ENCODE results near the gene RANBP3. TPM values are rescaled to one million over a fixed set of nuclear protein-coding genes. Genes with fewer than 3 reads are reported as not detected.
"Not testable (repeated sequence)": the region's sequence is repeated elsewhere in the genome, so short reads cannot be mapped to it uniquely, and the experiment has no call there.

Gene RANBP3
- total and polyA plus RNA-seq, 7 experiments from 2014 or later: 7.0 to 104 (median 92.0) TPM

DNA sequence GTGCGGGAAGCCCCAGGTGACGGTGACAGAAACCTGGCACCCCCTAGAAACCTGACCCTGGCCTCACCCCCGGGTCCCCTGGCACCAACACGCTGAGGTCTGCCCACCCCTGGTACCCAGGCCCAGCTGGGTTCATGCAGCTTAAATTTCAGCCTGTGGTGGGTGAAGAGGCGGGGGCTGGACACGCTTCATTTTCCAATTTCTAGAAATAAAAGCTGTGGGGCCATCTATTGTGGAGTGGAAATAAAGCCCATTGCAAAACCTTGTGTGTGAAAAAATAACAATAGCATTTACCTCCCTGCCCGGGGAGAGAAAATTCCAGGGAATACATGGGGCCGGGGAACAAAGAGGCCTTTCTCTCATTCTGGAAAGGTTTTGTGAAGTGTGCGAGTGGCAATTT, 100.1 kb downstream of the RANBP3 start:
- CTCF ChIA-PET: no interaction called here
- Histone ChIP-seq H3K4me1 (ENCODE audit: control insufficient read depth in 2 of 2, insufficient read depth in 2 of 2, low read length in 2 of 2) (no peaks in the 10 kb centered on the region), H3K4me3 (ENCODE audit: low read length) (no peak overlapping the region), H3K27ac (ENCODE audit: low read depth, low read length) (no peak overlapping the region), H3K27me3 (ENCODE audit: control insufficient read depth in 2 of 2, insufficient read depth in 2 of 2, low read length in 2 of 2) (no peaks in the 10 kb centered on the region), H3K36me3 (ENCODE audit: control insufficient read depth in 2 of 3, insufficient read depth in 3 of 3, low read length in 3 of 3) (no peaks in the 10 kb centered on the region), H3K9me3 (ENCODE audit: control insufficient read depth in 2 of 3, low read length in 3 of 3) (no peaks in the 10 kb centered on the region)
- ATAC-seq (no peak), DNase-seq (no peak)
- Mint-ChIP-seq H3K27ac (no peak overlapping the region), H3K9me3 (no peaks in the 10 kb centered on the region), H3K36me3 (no peaks in the 10 kb centered on the region), H3K27me3 (peaks cover 0 to 25% (median 6%) of the 10 kb centered on the region in 5 donors), H3K4me1 (peaks cover 0 to 2% (median 0%) of the 10 kb centered on the region in 7 donors), H3K4me3 (no peak overlapping the region)
- POLR2A ChIA-PET: no interaction called here
- intact Hi-C loops (cut with micrococcal nuclease): no loop called here

DNA sequence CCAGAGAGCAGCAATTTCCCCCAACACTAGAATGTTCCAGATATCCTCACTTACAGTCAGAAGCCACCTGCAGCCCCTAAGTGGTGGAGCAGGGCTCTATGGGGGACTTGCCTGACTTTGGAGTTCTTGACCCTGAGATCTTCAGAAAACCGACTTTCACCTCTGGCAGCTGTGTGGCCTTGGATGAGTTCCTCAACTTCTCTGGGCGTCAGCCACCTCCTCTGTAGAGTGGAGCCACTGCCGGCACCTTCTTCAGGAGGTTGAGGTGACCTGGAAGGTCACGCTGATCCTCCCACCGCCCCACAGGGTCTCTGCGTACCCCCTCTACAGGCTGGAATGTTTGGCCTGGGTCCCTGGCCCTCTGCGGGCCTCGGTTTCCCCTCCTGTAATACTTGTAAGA, 100.5 kb downstream of the RANBP3 start:
- Mint-ChIP-seq H3K4me3 (no peak overlapping the region), H3K9me3 (no peaks in the 10 kb centered on the region), H3K36me3 (no peaks in the 10 kb centered on the region), H3K27ac (no peak overlapping the region), H3K27me3 (peaks cover 0 to 25% (median 4%) of the 10 kb centered on the region in 5 donors), H3K4me1 (peaks cover 0 to 2% (median 0%) of the 10 kb centered on the region in 7 donors)
- CTCF ChIA-PET: no interaction called here
- ATAC-seq (no peak), DNase-seq (no peak)
- intact Hi-C loops (cut with micrococcal nuclease): no loop called here
- no peak overlapping the region for H3K4me3 ChIP-seq (ENCODE audit: low read length)
- no peaks in the 10 kb centered on the region for H3K36me3 ChIP-seq (ENCODE audit: control insufficient read depth in 2 of 3, insufficient read depth in 3 of 3, low read length in 3 of 3)
- no peak overlapping the region for H3K27ac ChIP-seq (ENCODE audit: low read depth, low read length)
- H3K27me3 ChIP-seq (ENCODE audit: control insufficient read depth in 2 of 2, insufficient read depth in 2 of 2, low read length in 2 of 2): no peaks in the 10 kb centered on the region
- H3K9me3 ChIP-seq (ENCODE audit: control insufficient read depth in 2 of 3, low read length in 3 of 3): no peaks in the 10 kb centered on the region
- POLR2A ChIA-PET: no interaction called here
- no peaks in the 10 kb centered on the region for H3K4me1 ChIP-seq (ENCODE audit: control insufficient read depth in 2 of 2, insufficient read depth in 2 of 2, low read length in 2 of 2)

- intact Hi-C loops (cut with micrococcal nuclease); H3K36me3 ChIP-seq (ENCODE audit: control insufficient read depth in 2 of 3, insufficient read depth in 3 of 3, low read length in 3 of 3); DNase-seq; H3K27ac Mint-ChIP-seq; CTCF ChIA-PET; H3K4me3 Mint-ChIP-seq; H3K4me1 ChIP-seq (ENCODE audit: control insufficient read depth in 2 of 2, insufficient read depth in 2 of 2, low read length in 2 of 2); POLR2A ChIA-PET; H3K27ac ChIP-seq (ENCODE audit: low read depth, low read length); H3K4me3 ChIP-seq (ENCODE audit: low read length); H3K9me3 Mint-ChIP-seq; H3K9me3 ChIP-seq (ENCODE audit: control insufficient read depth in 2 of 3, low read length in 3 of 3); H3K36me3 Mint-ChIP-seq; H3K27me3 ChIP-seq (ENCODE audit: control insufficient read depth in 2 of 2, insufficient read depth in 2 of 2, low read length in 2 of 2); H3K4me1 Mint-ChIP-seq: not testable (repeated sequence)
- peak; percentile 26 for ATAC-seq
- H3K27me3 Mint-ChIP-seq: peaks cover 0 to 20% (median 0%) of the 10 kb centered on the region in 5 donors
Measured at GRCh38 chr19:5874496-5874895, 103.4 kb downstream of the RANBP3 start.

DNA sequence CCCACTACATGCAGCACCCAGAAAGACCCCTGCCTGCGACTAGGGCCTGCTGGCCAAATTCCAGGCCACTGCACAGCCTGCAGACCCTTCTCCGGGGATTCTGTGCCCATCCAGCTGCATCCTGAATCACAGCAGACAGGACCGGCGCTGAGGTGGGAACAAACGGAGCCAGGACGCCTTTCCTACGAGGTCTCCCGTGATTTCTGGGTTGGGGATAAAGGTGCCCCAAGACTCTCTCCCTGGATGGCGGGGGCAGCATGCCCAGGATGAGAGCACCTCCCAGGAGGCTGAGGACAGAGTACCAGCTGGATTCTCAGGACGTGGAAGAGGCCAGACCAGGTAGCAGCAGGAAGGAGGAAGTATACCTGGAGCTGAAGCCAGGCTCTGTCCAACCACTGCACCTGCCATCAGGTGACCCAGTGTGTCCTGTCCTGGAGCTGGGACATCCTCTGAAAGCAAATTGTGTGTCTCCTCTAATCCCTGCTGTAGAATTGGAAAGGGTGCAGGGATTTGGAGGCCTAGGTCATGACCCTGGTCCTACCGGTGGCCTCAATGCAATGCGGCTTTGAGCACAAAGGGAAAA, 104.2 kb downstream of the RANBP3 start:
- ChIA-PET CTCF (no interaction called here), POLR2A (no interaction called here)
- ATAC-seq: no peak

DNA sequence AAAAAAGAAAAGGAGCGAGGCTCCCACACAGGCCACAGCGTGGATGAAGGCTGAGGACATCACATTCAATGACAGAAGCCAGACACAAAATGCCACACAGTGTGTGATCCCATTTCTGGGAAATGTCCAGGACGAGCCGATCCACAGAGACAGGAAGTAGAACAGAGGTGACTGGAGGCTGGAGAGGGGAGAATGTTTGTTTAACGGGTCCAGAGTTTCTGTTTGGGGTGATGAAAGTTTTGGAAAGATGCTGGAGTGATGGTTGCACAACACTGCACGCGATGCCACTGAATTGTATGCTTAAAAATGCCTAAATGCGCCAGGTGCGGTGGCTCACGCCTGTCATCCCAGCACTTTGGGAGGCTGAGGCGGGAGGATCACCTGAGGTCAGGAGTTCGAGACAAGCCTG, 107.0 kb downstream of the RANBP3 start:
- Mint-ChIP-seq H3K27ac (peak overlapping the region in 1 of 9 donors; percentile 30), H3K27me3 (peaks cover 0 to 4% (median 0%) of the 10 kb centered on the region in 5 donors), H3K4me1 (peaks cover 0 to 3% (median 0%) of the 10 kb centered on the region in 7 donors), H3K36me3 (no peaks in the 10 kb centered on the region), H3K4me3 (no peak overlapping the region), H3K9me3 (no peaks in the 10 kb centered on the region)
- ATAC-seq (no peak), DNase-seq (no peak)
- Histone ChIP-seq H3K27ac (ENCODE audit: low read depth, low read length) (no peak overlapping the region), H3K4me1 (ENCODE audit: control insufficient read depth in 2 of 2, insufficient read depth in 2 of 2, low read length in 2 of 2) (no peaks in the 10 kb centered on the region), H3K4me3 (ENCODE audit: low read length) (no peak overlapping the region), H3K36me3 (ENCODE audit: control insufficient read depth in 2 of 3, insufficient read depth in 3 of 3, low read length in 3 of 3) (no peaks in the 10 kb centered on the region), H3K9me3 (ENCODE audit: control insufficient read depth in 2 of 3, low read length in 3 of 3) (no peaks in the 10 kb centered on the region), H3K27me3 (ENCODE audit: control insufficient read depth in 2 of 2, insufficient read depth in 2 of 2, low read length in 2 of 2) (no peaks in the 10 kb centered on the region)
- POLR2A ChIA-PET: no interaction called here
- intact Hi-C loops (cut with micrococcal nuclease): no loop called here
- CTCF ChIA-PET: no interaction called here

More for the DNA sequence above, 104.2 kb downstream of the RANBP3 start:
- Histone ChIP-seq H3K27ac (ENCODE audit: low read depth, low read length) (no peak overlapping the region), H3K4me1 (ENCODE audit: control insufficient read depth in 2 of 2, insufficient read depth in 2 of 2, low read length in 2 of 2) (no peaks in the 10 kb centered on the region), H3K4me3 (ENCODE audit: low read length) (no peak overlapping the region), H3K36me3 (ENCODE audit: control insufficient read depth in 2 of 3, insufficient read depth in 3 of 3, low read length in 3 of 3) (no peaks in the 10 kb centered on the region), H3K27me3 (ENCODE audit: control insufficient read depth in 2 of 2, insufficient read depth in 2 of 2, low read length in 2 of 2) (no peaks in the 10 kb centered on the region), H3K9me3 (ENCODE audit: control insufficient read depth in 2 of 3, low read length in 3 of 3) (no peaks in the 10 kb centered on the region)
- Mint-ChIP-seq H3K27me3 (peaks cover 0 to 15% (median 0%) of the 10 kb centered on the region in 5 donors), H3K9me3 (no peaks in the 10 kb centered on the region), H3K4me1 (peaks cover 0 to 2% (median 0%) of the 10 kb centered on the region in 7 donors), H3K4me3 (no peak overlapping the region), H3K36me3 (no peaks in the 10 kb centered on the region), H3K27ac (no peak overlapping the region)
- intact Hi-C loops (cut with micrococcal nuclease): no loop called here
- DNase-seq: no peak

- Histone ChIP-seq H3K36me3 (ENCODE audit: control insufficient read depth in 2 of 3, insufficient read depth in 3 of 3, low read length in 3 of 3) (no peaks in the 10 kb centered on the region), H3K9me3 (ENCODE audit: control insufficient read depth in 2 of 3, low read length in 3 of 3) (no peaks in the 10 kb centered on the region), H3K4me1 (ENCODE audit: control insufficient read depth in 2 of 2, insufficient read depth in 2 of 2, low read length in 2 of 2) (no peaks in the 10 kb centered on the region), H3K4me3 (ENCODE audit: low read length) (no peak overlapping the region), H3K27me3 (ENCODE audit: control insufficient read depth in 2 of 2, insufficient read depth in 2 of 2, low read length in 2 of 2) (no peaks in the 10 kb centered on the region), H3K27ac (ENCODE audit: low read depth, low read length) (no peak overlapping the region)
- Mint-ChIP-seq H3K4me1 (peaks cover 0 to 7% (median 0%) of the 10 kb centered on the region in 7 donors), H3K27me3 (peaks cover 0 to 4% (median 0%) of the 10 kb centered on the region in 5 donors), H3K4me3 (no peak overlapping the region), H3K36me3 (no peaks in the 10 kb centered on the region), H3K27ac (peak overlapping the region in 1 of 9 donors; percentile 46), H3K9me3 (no peaks in the 10 kb centered on the region)
- intact Hi-C loops (cut with micrococcal nuclease): no loop called here
- ChIA-PET POLR2A (no interaction called here), CTCF (no interaction called here)
- no peak for DNase-seq
- no peak for ATAC-seq
Measured at GRCh38 chr19:5867201-5868136, 110.5 kb downstream of the RANBP3 start.

Measured in naive thymus-derived CD4-positive, alpha-beta T cell (primary cell).